ENCODE results near the gene CACNB1.

The CACNB1 gene

DNA sequence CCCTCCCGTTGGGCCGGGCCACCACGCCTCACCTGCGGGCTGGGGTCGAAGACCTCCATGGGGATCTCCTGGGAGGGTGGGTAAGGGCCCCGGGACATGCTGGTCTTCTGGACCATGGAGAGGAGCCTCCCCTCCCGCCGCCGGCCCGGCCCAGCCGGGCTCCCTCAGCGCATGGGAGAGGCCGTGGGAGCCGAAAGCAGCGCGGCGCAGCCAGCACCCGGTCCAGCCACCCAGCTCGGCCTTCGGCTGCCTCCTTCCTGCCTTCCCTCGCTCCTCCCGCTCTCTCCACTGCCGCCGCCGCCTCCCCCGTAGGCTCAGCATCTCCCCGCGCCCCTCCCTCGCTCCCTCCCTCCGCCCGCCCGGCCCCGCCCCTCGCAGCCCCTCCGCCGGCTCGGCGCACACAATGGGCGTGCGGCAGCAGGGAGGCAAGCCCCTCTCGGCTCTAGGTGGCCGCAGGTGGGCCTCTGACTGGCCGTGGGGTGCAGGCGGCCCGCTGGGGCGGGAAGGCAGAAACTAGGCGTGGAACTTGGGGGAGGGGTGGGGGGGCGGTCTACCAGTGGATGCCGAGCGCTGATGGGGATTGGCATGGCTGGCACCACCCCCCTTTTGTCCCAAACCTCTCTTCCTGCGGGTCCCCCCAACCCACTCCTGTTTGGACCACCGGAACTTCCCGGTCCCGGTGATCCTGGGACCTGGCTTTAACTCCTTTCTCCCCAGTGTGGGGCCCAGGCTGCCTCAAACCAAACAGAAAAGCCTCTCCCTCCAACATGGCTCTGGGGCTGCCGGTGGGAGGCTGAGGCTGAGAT, at the start of gene CACNB1:
Gene CACNB1, minus strand, starts transcription at position 290 of the 806 bp plus-strand sequence. Its CDS starts 174 bp downstream, at position 116.
- peak; percentile 28 to 37 for DNase-seq (ENCODE audit: low read depth in 2 of 2, low spot score in 1 of 2)

GRCh38 chr17:39246274-39246673, 48.8 kb upstream of the CACNB1 start:
- no peak for DNase-seq (ENCODE audit: low read depth in 2 of 2, low spot score in 1 of 2)

DNA sequence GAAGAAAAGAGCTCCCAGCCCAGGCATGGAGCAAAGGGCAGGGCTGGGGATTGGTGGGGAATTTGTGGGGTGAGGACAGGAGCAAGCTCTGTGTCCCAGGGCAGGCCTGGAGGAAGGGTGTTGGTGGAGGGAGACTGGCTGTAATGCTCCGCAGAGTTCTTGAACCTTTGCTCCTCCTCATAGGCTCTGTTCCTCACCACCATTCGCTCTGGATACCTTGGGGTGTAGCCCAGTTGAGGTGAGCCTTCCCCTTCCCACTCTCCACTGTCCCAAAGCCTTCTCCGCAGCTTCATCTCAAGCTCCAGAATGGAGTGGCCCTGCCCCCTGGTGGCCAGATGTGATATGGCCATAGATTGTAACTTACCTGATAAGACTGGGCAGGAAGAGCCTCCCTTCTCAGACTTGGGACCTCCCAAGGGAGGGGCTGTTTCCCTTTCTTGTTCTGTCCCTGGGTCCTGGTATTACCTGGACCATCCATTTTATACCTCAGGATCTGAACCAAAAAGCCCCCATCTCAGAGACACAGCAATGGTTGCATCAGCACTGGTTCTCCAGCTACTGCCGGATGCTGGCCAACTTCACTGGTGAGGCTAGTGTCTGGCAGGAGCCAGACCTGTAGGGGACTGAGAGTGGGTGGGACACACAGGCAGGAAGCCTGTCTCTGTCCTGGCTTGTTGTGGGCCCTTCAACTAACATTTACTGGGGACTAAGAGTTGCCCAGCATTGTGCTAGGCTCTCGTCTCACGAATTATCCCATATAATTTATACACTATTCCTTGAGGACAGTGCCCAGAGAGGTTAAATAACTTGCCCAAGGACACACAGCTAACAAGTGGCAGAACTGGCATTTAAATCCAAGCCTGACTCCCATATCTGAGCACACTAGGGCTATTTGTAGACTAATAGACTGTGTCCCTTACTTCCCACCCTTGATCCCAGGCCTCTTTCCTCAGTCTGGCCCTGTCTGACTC, 47.4 kb upstream of the CACNB1 start:
- DNase-seq (ENCODE audit: low read depth in 2 of 2, low spot score in 1 of 2), result peak; percentile 83 to 84

GRCh38 chr17:39244016-39244599, 46.6 kb upstream of the CACNB1 start:
- DNase-seq (ENCODE audit: low read depth in 2 of 2, low spot score in 1 of 2), result no peak

GRCh38 chr17:39243155-39243554, 45.7 kb upstream of the CACNB1 start:
- DNase-seq (ENCODE audit: low read depth in 2 of 2, low spot score in 1 of 2), result no peak

GRCh38 chr17:39240631-39241030, 43.2 kb upstream of the CACNB1 start:
- no peak for DNase-seq (ENCODE audit: low read depth in 2 of 2, low spot score in 1 of 2)

DNA sequence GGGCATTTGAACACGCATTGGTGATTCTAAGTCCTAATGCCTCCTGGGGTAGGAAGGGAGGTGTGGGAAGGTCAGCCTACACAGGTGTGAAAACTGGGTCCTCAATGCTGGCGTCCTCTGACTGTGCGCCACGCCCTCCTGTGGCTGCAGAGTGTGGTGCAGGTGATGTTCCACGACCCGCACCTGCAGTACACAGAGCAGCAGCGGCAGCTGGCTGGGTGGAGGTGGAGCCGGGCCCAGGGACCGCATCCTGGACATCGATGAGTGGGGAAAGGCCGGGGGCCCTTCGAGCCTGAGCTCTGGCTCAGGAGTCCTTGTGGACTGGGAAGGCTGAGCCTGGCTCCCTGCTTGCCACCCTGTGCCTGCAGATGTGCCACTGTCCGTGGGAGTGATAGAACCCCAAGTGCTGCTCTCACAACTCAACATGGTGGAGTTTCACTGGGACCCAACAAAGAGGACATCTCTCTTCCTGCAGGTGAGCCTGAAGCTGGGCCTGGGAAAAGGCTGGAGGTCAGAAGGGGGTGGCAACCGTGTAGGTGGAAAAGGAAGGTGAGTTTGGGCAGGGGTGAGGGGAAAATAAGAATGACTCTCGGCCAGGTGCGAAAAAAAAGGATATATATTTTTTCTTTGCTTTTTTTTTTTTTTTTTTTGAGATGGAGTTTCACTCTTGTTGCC, 42.3 kb upstream of the CACNB1 start:
- peak in 1 of 2 donors; percentile 48 for DNase-seq (ENCODE audit: low read depth in 2 of 2, low spot score in 1 of 2)

GRCh38 chr17:39238311-39238972, 41.0 kb upstream of the CACNB1 start:
- DNase-seq (ENCODE audit: low read depth in 2 of 2, low spot score in 1 of 2), result peak; percentile 38 to 67

- no peak for DNase-seq (ENCODE audit: low read depth in 2 of 2, low spot score in 1 of 2)
Observed at GRCh38 chr17:39237586-39237985, 40.1 kb upstream of the CACNB1 start.

GRCh38 chr17:39236981-39237441, 39.5 kb upstream of the CACNB1 start:
- no peak for DNase-seq (ENCODE audit: low read depth in 2 of 2, low spot score in 1 of 2)

GRCh38 chr17:39236450-39236927, 39.0 kb upstream of the CACNB1 start:
- DNase-seq (ENCODE audit: low read depth in 2 of 2, low spot score in 1 of 2), result no peak

GRCh38 chr17:39235555-39236449, 38.3 kb upstream of the CACNB1 start:
- no peak for DNase-seq (ENCODE audit: low read depth in 2 of 2, low spot score in 1 of 2)

GRCh38 chr17:39231591-39232551, 34.4 kb upstream of the CACNB1 start:
- DNase-seq (ENCODE audit: low read depth in 2 of 2, low spot score in 1 of 2), result peak in 1 of 2 donors; percentile 29

DNA sequence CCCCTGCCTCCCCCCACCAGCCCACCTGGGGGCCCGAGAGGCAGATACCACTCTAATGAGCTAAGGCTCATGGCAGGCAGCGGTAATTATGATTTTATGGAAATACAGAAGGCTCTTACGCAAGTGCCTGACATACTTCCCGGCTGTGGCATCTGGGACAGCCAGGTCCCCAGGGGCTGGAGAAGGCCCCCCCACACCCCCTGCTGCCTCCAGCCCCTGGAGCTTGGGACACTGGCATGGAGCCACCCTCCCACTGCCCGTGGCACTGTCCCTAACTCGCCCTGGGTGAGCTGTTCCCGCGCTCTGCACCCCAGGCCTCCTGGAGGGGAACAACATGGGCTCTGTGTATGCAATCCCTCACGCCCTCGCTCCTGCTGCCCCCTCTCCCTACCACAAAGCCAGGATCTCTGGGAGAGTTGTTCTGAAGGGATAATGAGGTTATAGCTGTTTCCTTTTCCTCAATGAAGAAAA, 33.7 kb upstream of the CACNB1 start:
- no peak for DNase-seq (ENCODE audit: low read depth in 2 of 2, low spot score in 1 of 2)

DNA sequence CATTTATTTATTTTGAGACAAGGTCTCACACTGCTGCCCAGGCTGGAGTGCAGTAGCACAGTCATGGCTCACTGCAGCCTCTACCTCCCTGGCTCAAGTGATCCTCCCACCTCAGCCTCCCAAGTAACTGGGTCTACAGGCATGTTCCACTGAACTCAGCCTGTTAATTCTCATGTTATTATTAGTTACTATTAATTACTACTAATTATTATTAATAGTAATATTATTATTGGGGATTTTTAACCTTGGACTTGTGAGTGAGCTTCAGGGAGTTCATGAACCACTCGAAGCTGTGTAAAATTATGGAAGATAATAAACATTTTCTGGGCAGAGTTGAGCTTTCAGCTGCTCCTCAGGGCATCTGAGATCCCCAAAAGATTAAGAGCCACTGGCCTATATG, 32.9 kb upstream of the CACNB1 start:
- DNase-seq (ENCODE audit: low read depth in 2 of 2, low spot score in 1 of 2), result no peak

DNA sequence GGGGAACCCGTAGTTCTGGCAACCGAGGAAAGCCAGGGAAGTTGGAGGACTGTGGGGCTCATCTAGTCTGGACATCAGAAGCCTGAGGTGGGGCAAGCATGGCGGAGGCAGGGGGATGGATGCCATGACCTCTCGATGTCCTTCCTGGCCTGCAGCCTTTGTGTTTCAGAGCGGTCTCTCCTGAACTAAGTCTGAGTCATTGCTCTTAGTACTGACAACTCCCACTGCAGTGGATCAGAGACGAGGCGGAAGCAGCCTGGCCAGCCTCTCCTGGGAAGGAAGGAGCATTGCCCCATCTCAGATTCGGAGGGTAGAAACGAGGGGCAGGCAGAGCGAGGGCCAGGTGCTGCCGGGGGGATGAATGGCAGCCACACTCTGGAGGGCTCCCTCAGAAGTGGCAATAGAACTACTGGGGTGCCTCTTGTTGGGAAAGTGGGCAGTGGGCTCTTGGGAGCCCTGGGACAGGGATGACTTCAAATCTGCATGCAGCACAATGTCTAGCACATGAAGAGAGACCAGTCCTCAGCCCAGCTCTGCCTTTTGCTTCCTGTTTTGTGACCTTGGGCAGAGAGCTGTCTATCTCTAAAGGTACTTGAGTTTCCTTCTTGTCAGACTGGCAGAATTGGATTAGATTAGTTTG, 31.9 kb upstream of the CACNB1 start:
- DNase-seq (ENCODE audit: low read depth in 2 of 2, low spot score in 1 of 2), result no peak

DNA sequence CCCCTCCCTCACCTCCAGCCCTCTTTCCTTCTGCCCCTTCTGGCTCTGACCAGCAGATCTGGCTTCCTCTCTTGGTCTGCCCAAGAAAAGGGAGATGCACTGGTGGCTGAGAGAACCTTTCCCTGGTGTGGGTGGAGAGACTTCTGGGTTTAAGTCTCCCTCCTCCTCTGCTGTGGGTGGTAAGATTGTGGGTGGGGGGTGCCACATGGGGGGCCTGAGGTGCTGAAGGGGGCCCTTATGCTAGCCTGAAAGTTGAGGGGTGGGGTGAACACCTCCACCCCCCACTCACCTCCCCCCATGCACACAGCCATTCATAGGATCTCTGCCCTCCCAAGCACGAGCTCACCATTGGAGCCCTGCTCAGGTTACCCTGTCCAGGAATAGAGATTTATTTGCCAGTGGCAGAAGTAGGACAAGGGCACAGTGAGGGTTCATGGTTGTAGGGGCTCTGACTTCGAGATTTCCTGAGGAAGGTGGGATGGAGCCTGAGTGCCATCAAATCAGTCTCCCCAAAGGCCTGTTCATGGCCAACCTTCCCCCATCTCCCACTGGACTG, 30.0 kb upstream of the CACNB1 start:
- DNase-seq (ENCODE audit: low read depth in 2 of 2, low spot score in 1 of 2), result no peak

All from stimulated activated CD8-positive, alpha-beta memory T cell treated with anti-CD3 and anti-CD28 coated beads, Interleukin-4, amount 100 ng/mL, for 1 hour (primary cell).